Measurements from ENCODE around the gene CELF6. TPM values are rescaled to one million over a fixed set of nuclear protein-coding genes. Genes with fewer than 3 reads are reported as not detected.
A peak's percentile ranks its signal among the peaks of the same experiment; 100 is the strongest.

The CELF6 gene
- total RNA-seq, 4 donors from 2014 or later, result 2.3 to 9.8 (median 6.8) TPM

GRCh38 chr15:72271221-72271620 is 48.7 kb downstream of the CELF6 start:
- peaks cover 9 to 21% of the 10 kb centered on the region in 2 donors for H3K4me1 ChIP-seq
- no peak for TF ChIP-seq POLR2A (IDR thresholded peaks at IDR 0.05)
- TF ChIP-seq, protein P1, sequence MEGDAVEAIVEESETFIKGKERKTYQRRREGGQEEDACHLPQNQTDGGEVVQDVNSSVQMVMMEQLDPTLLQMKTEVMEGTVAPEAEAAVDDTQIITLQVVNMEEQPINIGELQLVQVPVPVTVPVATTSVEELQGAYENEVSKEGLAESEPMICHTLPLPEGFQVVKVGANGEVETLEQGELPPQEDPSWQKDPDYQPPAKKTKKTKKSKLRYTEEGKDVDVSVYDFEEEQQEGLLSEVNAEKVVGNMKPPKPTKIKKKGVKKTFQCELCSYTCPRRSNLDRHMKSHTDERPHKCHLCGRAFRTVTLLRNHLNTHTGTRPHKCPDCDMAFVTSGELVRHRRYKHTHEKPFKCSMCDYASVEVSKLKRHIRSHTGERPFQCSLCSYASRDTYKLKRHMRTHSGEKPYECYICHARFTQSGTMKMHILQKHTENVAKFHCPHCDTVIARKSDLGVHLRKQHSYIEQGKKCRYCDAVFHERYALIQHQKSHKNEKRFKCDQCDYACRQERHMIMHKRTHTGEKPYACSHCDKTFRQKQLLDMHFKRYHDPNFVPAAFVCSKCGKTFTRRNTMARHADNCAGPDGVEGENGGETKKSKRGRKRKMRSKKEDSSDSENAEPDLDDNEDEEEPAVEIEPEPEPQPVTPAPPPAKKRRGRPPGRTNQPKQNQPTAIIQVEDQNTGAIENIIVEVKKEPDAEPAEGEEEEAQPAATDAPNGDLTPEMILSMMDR (IDR thresholded peaks at IDR 0.05), result no peak
- H3K36me3 ChIP-seq, result peaks cover 7 to 11% of the 10 kb centered on the region in 2 donors
- no peak overlapping the region for H3K27ac ChIP-seq
- H3K27me3 ChIP-seq, result no peaks in the 10 kb centered on the region
- intact Hi-C loops (cut with DNase I), result loop anchor here (5.0 kb wide), 1 partner anchor 69 kb away; no protein-coding TSS in a partner anchor
- no peaks in the 10 kb centered on the region for H3K9me3 ChIP-seq
- H3K4me3 ChIP-seq (replicated peaks in 1 of 3), result peak overlapping the region in 1 of 3 donors; percentile 80
- 74 to 80% methylated on average over 4 of the region's 4 CpGs for WGBS, 2 donors
- DNase-seq, result no peak

- H3K4me3 ChIP-seq (replicated peaks in 1 of 3), result no peak overlapping the region
- 93 to 98% methylated on average over 4 of the region's 4 CpGs for WGBS, 2 donors
- H3K9me3 ChIP-seq, result no peaks in the 10 kb centered on the region
- no peak overlapping the region for H3K27ac ChIP-seq
- H3K36me3 ChIP-seq, result peaks cover 22 to 25% of the 10 kb centered on the region in 2 donors
- no peak for TF ChIP-seq POLR2A (IDR thresholded peaks at IDR 0.05)
- TF ChIP-seq, protein P1 (IDR thresholded peaks at IDR 0.05), result no peak
- peaks cover 9 to 21% of the 10 kb centered on the region in 2 donors for H3K4me1 ChIP-seq
- H3K27me3 ChIP-seq, result no peaks in the 10 kb centered on the region
- intact Hi-C loops (cut with DNase I), result loop anchor here (5.0 kb wide), 1 partner anchor 67 kb away; no protein-coding TSS in a partner anchor
- DNase-seq, result no peak
These were observed 50.2 kb downstream of the CELF6 start for GRCh38 chr15:72269739-72270138.

- DNase-seq, result no peak
- 96 to 97% methylated on average over 5 of the region's 5 CpGs for WGBS, 2 donors
- intact Hi-C loops (cut with DNase I), result no loop called here
- no peaks in the 10 kb centered on the region for H3K27me3 ChIP-seq
- peaks cover 66 to 70% of the 10 kb centered on the region in 2 donors for H3K36me3 ChIP-seq
- no peak overlapping the region for H3K4me3 ChIP-seq (replicated peaks in 1 of 3)
- H3K27ac ChIP-seq, result no peak overlapping the region
- H3K4me1 ChIP-seq, result no peaks in the 10 kb centered on the region
- TF ChIP-seq, protein P1 (IDR thresholded peaks at IDR 0.05), result no peak
- TF ChIP-seq POLR2A (IDR thresholded peaks at IDR 0.05), result no peak
- H3K9me3 ChIP-seq, result no peaks in the 10 kb centered on the region
These were observed 54.9 kb downstream of the CELF6 start for GRCh38 chr15:72265031-72265430.

GRCh38 chr15:72252663-72253299 is 67.2 kb downstream of the CELF6 start:
- Histone ChIP-seq H3K4me3 (replicated peaks in 1 of 3) (no peak overlapping the region), H3K9me3 (no peaks in the 10 kb centered on the region), H3K4me1 (no peaks in the 10 kb centered on the region), H3K27me3 (no peaks in the 10 kb centered on the region), H3K36me3 (peaks cover 65 to 86% of the 10 kb centered on the region in 2 donors), H3K27ac (no peak overlapping the region)
- no peak for DNase-seq
- no peak for TF ChIP-seq POLR2A (IDR thresholded peaks at IDR 0.05)
- TF ChIP-seq, protein P1 (IDR thresholded peaks at IDR 0.05), result no peak
- WGBS, 2 donors, result 96 to 97% methylated on average over 10 of the region's 10 CpGs
- intact Hi-C loops (cut with DNase I), result no loop called here

DNA sequence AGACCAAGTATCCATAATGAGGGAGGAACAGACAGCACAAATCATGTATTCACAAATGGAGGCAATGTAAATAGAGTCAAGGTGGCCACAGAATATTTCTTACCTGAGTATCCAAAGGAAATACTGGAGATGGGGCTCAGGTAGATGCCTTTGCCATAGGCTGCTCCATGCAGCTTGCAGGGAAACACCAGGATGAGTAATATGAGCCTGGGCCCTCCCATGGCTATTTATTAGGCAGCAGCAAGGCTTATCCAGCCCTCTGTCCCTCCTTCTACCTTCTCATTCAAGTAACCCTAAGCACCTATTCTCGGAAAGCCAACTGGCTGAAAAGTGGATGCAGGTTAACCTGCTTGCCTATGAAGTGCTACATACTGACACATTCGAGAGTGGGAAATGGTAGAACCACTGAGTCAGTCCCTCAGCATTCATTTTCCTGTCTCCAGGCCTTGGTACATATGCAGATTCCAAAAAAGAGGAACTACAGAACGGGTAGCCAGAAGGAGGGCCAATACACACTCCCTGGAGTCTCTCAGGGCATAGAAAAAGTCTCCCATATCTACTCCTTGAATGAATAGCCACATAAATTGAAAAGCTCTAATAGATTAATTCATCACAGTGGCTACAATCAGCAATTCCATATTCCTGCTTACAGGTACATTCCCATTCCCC is 70.7 kb downstream of the CELF6 start:
- intact Hi-C loops (cut with DNase I), result no loop called here
- Histone ChIP-seq H3K36me3 (peaks cover 36 to 56% of the 10 kb centered on the region in 2 donors), H3K27ac (no peak overlapping the region), H3K4me3 (replicated peaks in 1 of 3) (no peak overlapping the region), H3K4me1 (no peaks in the 10 kb centered on the region), H3K9me3 (no peaks in the 10 kb centered on the region), H3K27me3 (no peaks in the 10 kb centered on the region)
- WGBS, 2 donors, result 85 to 94% methylated on average over 3 of the region's 3 CpGs
- TF ChIP-seq POLR2A (IDR thresholded peaks at IDR 0.05), result no peak
- TF ChIP-seq, protein P1 (IDR thresholded peaks at IDR 0.05), result no peak
- no peak for DNase-seq
